ENCODE data around the gene TRIM5.

The TRIM5 gene

GRCh38 chr11:5621580-5621979 lies 63.3 kb downstream of the TRIM5 start:
- Histone ChIP-seq H3K27ac (peak overlapping the region; percentile 94), H3K4me3 (ENCODE audit: low read depth, low read length) (no peak overlapping the region), H3K36me3 (replicated peaks) (no peaks in the 10 kb centered on the region), H3K27me3 (replicated peaks) (no peaks in the 10 kb centered on the region)
- DNase-seq = no peak
- in situ Hi-C loops (cut with HindIII; ENCODE audit: low pct_ligation_motif_present, low sequenced_read_pairs) = no loop called here
- TF ChIP-seq, protein P1, sequence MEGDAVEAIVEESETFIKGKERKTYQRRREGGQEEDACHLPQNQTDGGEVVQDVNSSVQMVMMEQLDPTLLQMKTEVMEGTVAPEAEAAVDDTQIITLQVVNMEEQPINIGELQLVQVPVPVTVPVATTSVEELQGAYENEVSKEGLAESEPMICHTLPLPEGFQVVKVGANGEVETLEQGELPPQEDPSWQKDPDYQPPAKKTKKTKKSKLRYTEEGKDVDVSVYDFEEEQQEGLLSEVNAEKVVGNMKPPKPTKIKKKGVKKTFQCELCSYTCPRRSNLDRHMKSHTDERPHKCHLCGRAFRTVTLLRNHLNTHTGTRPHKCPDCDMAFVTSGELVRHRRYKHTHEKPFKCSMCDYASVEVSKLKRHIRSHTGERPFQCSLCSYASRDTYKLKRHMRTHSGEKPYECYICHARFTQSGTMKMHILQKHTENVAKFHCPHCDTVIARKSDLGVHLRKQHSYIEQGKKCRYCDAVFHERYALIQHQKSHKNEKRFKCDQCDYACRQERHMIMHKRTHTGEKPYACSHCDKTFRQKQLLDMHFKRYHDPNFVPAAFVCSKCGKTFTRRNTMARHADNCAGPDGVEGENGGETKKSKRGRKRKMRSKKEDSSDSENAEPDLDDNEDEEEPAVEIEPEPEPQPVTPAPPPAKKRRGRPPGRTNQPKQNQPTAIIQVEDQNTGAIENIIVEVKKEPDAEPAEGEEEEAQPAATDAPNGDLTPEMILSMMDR (IDR thresholded peaks at IDR 0.05; ENCODE audit: low read depth, low read length, missing control alignments) = no peak

DNA sequence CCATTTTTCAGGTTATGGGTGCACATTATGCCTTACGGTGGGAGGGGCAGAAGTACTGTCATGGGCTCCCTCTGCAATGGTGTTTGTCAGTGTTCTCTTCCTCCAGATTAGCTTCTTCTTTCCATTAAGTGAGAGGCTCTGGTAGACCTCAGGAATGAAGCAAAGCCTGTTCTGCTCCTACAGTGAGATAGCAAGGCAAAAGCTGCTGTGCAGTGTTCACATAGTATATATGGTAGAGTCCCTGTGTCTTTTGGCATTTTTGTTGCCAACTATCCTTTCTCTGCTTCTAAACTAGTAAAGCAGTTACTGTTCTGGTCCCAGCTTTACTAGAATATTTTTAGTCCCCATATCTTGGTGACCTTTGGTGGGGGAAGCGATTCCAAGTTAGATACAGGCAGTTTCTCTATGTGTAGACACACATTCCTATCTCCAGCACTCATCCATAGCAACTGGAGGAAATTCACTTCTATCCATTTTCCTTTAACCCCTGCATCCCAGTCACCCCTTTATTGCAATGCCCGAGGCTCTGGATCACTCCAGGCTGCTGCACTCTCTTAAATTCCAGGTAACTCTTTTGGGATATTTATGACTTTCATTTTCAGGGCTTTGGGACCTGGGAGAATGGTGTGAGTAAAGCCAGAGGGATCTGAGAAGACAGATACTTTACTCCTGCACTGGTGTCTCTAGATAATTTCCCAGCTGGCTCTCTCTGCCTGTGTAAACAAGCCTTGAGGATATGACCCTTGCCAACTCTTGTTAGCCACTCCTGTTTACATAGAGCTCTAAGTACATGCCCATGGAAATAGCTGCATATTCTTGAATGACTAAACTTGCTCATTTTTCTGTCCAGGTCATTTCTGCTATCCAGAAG lies 64.0 kb downstream of the TRIM5 start:
- Histone ChIP-seq H3K27ac (peak overlapping the region; percentile 94), H3K36me3 (replicated peaks) (no peaks in the 10 kb centered on the region), H3K27me3 (replicated peaks) (no peaks in the 10 kb centered on the region), H3K4me3 (ENCODE audit: low read depth, low read length) (peak overlapping the region; percentile 16)
- in situ Hi-C loops (cut with HindIII; ENCODE audit: low pct_ligation_motif_present, low sequenced_read_pairs) = no loop called here
- TF ChIP-seq, protein P1 (IDR thresholded peaks at IDR 0.05; ENCODE audit: low read depth, low read length, missing control alignments) = no peak
- DNase-seq = peak; percentile 90

- DNase-seq = peak; percentile 89
Measured at GRCh38 chr11:5618807-5619206, 66.1 kb downstream of the TRIM5 start.

More at GRCh38 chr11:5618807-5619206, 66.1 kb downstream of the TRIM5 start:
- TF ChIP-seq, protein P1 (IDR thresholded peaks at IDR 0.05; ENCODE audit: low read depth, low read length, missing control alignments) = no peak
- Histone ChIP-seq H3K27ac (peak overlapping the region; percentile 94), H3K4me3 (ENCODE audit: low read depth, low read length) (no peak overlapping the region), H3K36me3 (replicated peaks) (no peaks in the 10 kb centered on the region), H3K27me3 (replicated peaks) (no peaks in the 10 kb centered on the region)
- in situ Hi-C loops (cut with HindIII; ENCODE audit: low pct_ligation_motif_present, low sequenced_read_pairs) = no loop called here
